B cell (primary cell): ENCODE data around the gene GPR78. TPM values are rescaled to one million over a fixed set of nuclear protein-coding genes. Genes with fewer than 3 reads are reported as not detected.

Experiments
- ATAC-seq: fragments of 200-7000 bp; cut with Tn5 transposase; one replicate; pipeline ENCODE4 v1.10.0; 2021; ENCODE audit warnings: low read depth, mild to moderate bottlenecking, moderate number of reproducible peaks, moderate library complexity
- CTCF ChIA-PET: fragments of 350-600 bp; sonication (Branson Sonifier 250); formaldehyde crosslinking; loops from one replicate; lab custom pipeline; 2021; ENCODE audit warnings: antibody characterized with exemption, inconsistent platforms; lab: Charles Lee
- POLR2A ChIA-PET: fragments of 350-600 bp; sonication (Branson Sonifier 250); formaldehyde crosslinking; loops from one replicate; lab custom pipeline; 2021; ENCODE audit warnings: antibody characterized with exemption; lab: Charles Lee
- DNase-seq: peaks from one replicate; pipeline ENCODE4 v3.0.0; 2013
- H2AFZ ChIP-seq: 2 replicates; pipeline ENCODE4 v1.6.1; 2012; ENCODE audit warnings: mild to moderate bottlenecking, low read depth, low read length; ENCODE audit not compliant: insufficient read depth, poor library complexity, severe bottlenecking
- H3K27ac ChIP-seq, 2 donors: 1 replicate in 1 of 2; 2 replicates in 1 of 2; pipeline ENCODE4 v1.5.1; 2012 to 2013; ENCODE audit warnings: low read length in 2 of 2, mild to moderate bottlenecking in 2 of 2, moderate library complexity in 1 of 2
- H3K27me3 ChIP-seq, 4 experiments: fragments of 200-600 bp in 1 of 4; sonication (generic) in 1 of 4; replicated peaks in 1 of 4; 1 replicate in 2 of 4; 2 replicates in 2 of 4; pipeline versions ENCODE4 v1.6.1 to v1.7.0; 2013 to 2016; ENCODE audit warnings: low read length in 3 of 4, mild to moderate bottlenecking in 2 of 4, mixed read lengths in 1 of 4, moderate library complexity in 1 of 4; ENCODE audit not compliant: insufficient read depth in 4 of 4, control insufficient read depth in 3 of 4; ENCODE audit errors: control extremely low read depth in 1 of 4
- H3K36me3 ChIP-seq, 2 experiments: replicated peaks in 1 of 2; 1 replicate in 1 of 2; 2 replicates in 1 of 2; pipeline versions ENCODE4 v1.6.1 to v1.7.1; 2013; ENCODE audit warnings: low read length in 1 of 2; ENCODE audit not compliant: insufficient read depth in 2 of 2, control insufficient read depth in 1 of 2; ENCODE audit errors: control extremely low read depth in 1 of 2, extremely low read depth in 1 of 2
- H3K4me1 ChIP-seq, 2 donors: fragments of 200-600 bp in 1 of 2; sonication (generic) in 1 of 2; 1 replicate in 1 of 2; 2 replicates in 1 of 2; pipeline versions ENCODE4 v1.5.1 to v1.6.1; 2013 to 2017; ENCODE audit warnings: low read length in 2 of 2; ENCODE audit not compliant: control insufficient read depth in 2 of 2, insufficient read depth in 2 of 2
- H3K4me2 ChIP-seq: replicated peaks from 2 replicates; pipeline ENCODE3; 2012; ENCODE audit warnings: mild to moderate bottlenecking, low read depth, low read length; ENCODE audit not compliant: poor library complexity, severe bottlenecking
- H3K4me3 ChIP-seq, 5 experiments: fragments of 200-600 bp in 1 of 5; sonication (generic) in 1 of 5; 1 replicate in 3 of 5; 2 replicates in 2 of 5; pipeline versions ENCODE4 v1.5.1 to v1.7.0; 2011 to 2016; ENCODE audit warnings: low read length in 4 of 5, mild to moderate bottlenecking in 4 of 5, low read depth in 2 of 5, control low read depth in 1 of 5, moderate library complexity in 1 of 5; ENCODE audit not compliant: insufficient read depth in 1 of 5; ENCODE audit errors: control extremely low read depth in 1 of 5, extremely low read depth in 1 of 5
- H3K79me2 ChIP-seq: fragments of 200-600 bp; sonication (generic); one replicate; pipeline ENCODE4 v1.6.0; 2016; ENCODE audit warnings: low read length; ENCODE audit not compliant: control insufficient read depth, insufficient read depth
- H3K9ac ChIP-seq: fragments of 200-600 bp; sonication (generic); 2 replicates; pipeline ENCODE4 v1.6.1; 2017; ENCODE audit warnings: mild to moderate bottlenecking, low read length, moderate library complexity
- H3K9me3 ChIP-seq, 3 donors: one replicate each; pipeline versions ENCODE4 v1.6.1 to v1.7.1; 2013; ENCODE audit warnings: low read length in 2 of 3; ENCODE audit not compliant: control insufficient read depth in 2 of 3, insufficient read depth in 1 of 3; ENCODE audit errors: control extremely low read depth in 1 of 3
- H4K20me1 ChIP-seq: 2 replicates; pipeline ENCODE4 v1.6.0; 2012; ENCODE audit warnings: mild to moderate bottlenecking, low read length; ENCODE audit not compliant: insufficient read depth, control insufficient read depth, poor library complexity, severe bottlenecking
- H3K27ac Mint-ChIP-seq: one replicate; pipeline ENCODE4 v1.8.0; 2021; ENCODE audit warnings: mixed read lengths
- H3K27me3 Mint-ChIP-seq: one replicate; pipeline ENCODE4 v1.8.0; 2021; ENCODE audit warnings: mixed read lengths
- H3K4me1 Mint-ChIP-seq: one replicate; pipeline ENCODE4 v1.8.0; 2021; ENCODE audit warnings: mixed read lengths
- H3K4me3 Mint-ChIP-seq: one replicate; pipeline ENCODE4 v1.8.0; 2021; ENCODE audit warnings: mixed read lengths
- H3K9me3 Mint-ChIP-seq: one replicate; pipeline ENCODE4 v1.8.0; 2022; ENCODE audit warnings: mixed read lengths; ENCODE audit not compliant: insufficient read depth
- CTCF ChIP-seq: fragments of 200-600 bp; IDR thresholded peaks from one replicate; pipeline ENCODE4 v1.8.0; 2022; ENCODE audit warnings: antibody characterized with exemption, mild to moderate bottlenecking
- EZH2 ChIP-seq: IDR thresholded peaks from 2 replicates; pipeline ENCODE4 v1.6.1; 2012; ENCODE audit warnings: borderline replicate concordance, low read depth, mild to moderate bottlenecking, moderate library complexity, low read length; ENCODE audit not compliant: insufficient read depth, poor library complexity, severe bottlenecking
- WGBS: methylation state at CpG from one replicate; pipeline ENCODE4 v1.1.5; 2013; ENCODE audit warnings: missing lambda C conversion rate; ENCODE audit not compliant: insufficient coverage; 5-methylcytosine and 5-hydroxymethylcytosine counted together
- intact Hi-C: fragments of 100-400 bp; cut with micrococcal nuclease; formaldehyde crosslinking; loops from one replicate; pipeline ENCODE4 v1.10.0; 2022
- polyA plus RNA-seq: library from polyadenylated mRNA; depleted of rRNA; stranded (reverse); fragments of >200 nt; gene quantifications from 2 replicates; pipeline ENCODE4 v1.2.3, GENCODE V29; 2012
- total RNA-seq, 2 donors: library from RNA; stranded (reverse); fragments of 120-200 nt in 1 of 2; gene quantifications; 1 replicate in 1 of 2; 2 replicates in 1 of 2; pipeline versions ENCODE4 v1.2.3 to v1.2.4, GENCODE V29; 2013 to 2022

The GPR78 gene
- total and polyA plus RNA-seq, 2 donors (not counting 1 experiment from before 2014, with no cell fraction given): not detected

GRCh38 chr4:8593264-8594096, 13.3 kb downstream of the GPR78 start:
- H3K27me3 Mint-ChIP-seq: peaks cover 22% of the 10 kb centered on the region
- CTCF ChIA-PET: no interaction called here

More at GRCh38 chr4:8593264-8594096, 13.3 kb downstream of the GPR78 start:
- H3K9me3 Mint-ChIP-seq: no peaks in the 10 kb centered on the region
- H3K9me3 ChIP-seq: no peaks in the 10 kb centered on the region
- no peaks in the 10 kb centered on the region for H3K4me1 Mint-ChIP-seq
- no peak for DNase-seq
- POLR2A ChIA-PET: no interaction called here
- no peaks in the 10 kb centered on the region for H3K79me2 ChIP-seq
- no peak for ATAC-seq
- H3K27ac ChIP-seq: no peak overlapping the region
- no peak overlapping the region for H3K4me3 Mint-ChIP-seq
- whole genome bisulfite sequencing: 29% methylated on average over 11 of the region's 24 CpGs
- no peak overlapping the region for H3K9ac ChIP-seq
- peaks cover 0 to 24% (median 1%) of the 10 kb centered on the region in 4 experiments for H3K27me3 ChIP-seq
- TF ChIP-seq CTCF (no peak), EZH2 (no peak)
- no peak overlapping the region for H2AFZ ChIP-seq
- intact Hi-C loops: no loop called here
- no peak overlapping the region for H3K4me3 ChIP-seq
- H3K4me1 ChIP-seq: no peaks in the 10 kb centered on the region
- no peaks in the 10 kb centered on the region for H4K20me1 ChIP-seq
- no peak overlapping the region for H3K27ac Mint-ChIP-seq
- no peak overlapping the region for H3K4me2 ChIP-seq
- no peaks in the 10 kb centered on the region for H3K36me3 ChIP-seq
